HepG2 (cell line): ENCODE measurements around the gene DCUN1D3. TPM values are rescaled to one million over a fixed set of nuclear protein-coding genes. Genes with fewer than 3 reads are reported as not detected.

ENCODE experiments used
- EHMT2 ChIP-seq: fragments of 200-600 bp; sonication (generic); IDR thresholded peaks from 2 replicates; pipeline ENCODE4 v1.7.0; 2017; ENCODE audit warnings: antibody characterized with exemption, low read depth, low read length, borderline replicate concordance
- FOXA1 ChIP-seq, 2 experiments: fragments of 450-650 bp in 1 of 2; sonication (generic) in 1 of 2; formaldehyde crosslinking in 1 of 2; IDR thresholded peaks; 2 replicates each; pipeline versions ENCODE4 v1.4.0 to v1.6.1; 2016 to 2020; ENCODE audit warnings: missing genetic modification reagents in 1 of 2
- FOXA3 ChIP-seq: IDR thresholded peaks from 2 replicates; pipeline ENCODE4 v1.6.1; 2016; ENCODE audit warnings: missing genetic modification reagents, missing compliant biosample characterization
- GPN1 ChIP-seq: sonication (generic); formaldehyde crosslinking; IDR thresholded peaks from 2 replicates; pipeline ENCODE4 v1.5.1; 2020; ENCODE audit warnings: missing genetic modification reagents, borderline replicate concordance
- HNF4A ChIP-seq: sonication (generic); formaldehyde crosslinking; IDR thresholded peaks from 2 replicates; pipeline ENCODE4 v1.4.0; 2020; ENCODE audit warnings: missing genetic modification reagents
- MIXL1 ChIP-seq: IDR thresholded peaks from 2 replicates; pipeline ENCODE4 v1.6.1; 2016
- NFE2 ChIP-seq: sonication (generic); formaldehyde crosslinking; IDR thresholded peaks from 2 replicates; pipeline ENCODE4 v1.4.0; 2020; ENCODE audit warnings: missing genetic modification reagents
- RBFOX2 ChIP-seq: fragments of 200-400 bp; formaldehyde crosslinking; IDR thresholded peaks from 2 replicates; pipeline ENCODE4 v1.6.1; 2017; ENCODE audit warnings: low read depth, mild to moderate bottlenecking, low read length
- RBM22 ChIP-seq: fragments of 200-400 bp; formaldehyde crosslinking; optimal IDR thresholded peaks from 2 replicates; pipeline ENCODE3; 2017; ENCODE audit warnings: mild to moderate bottlenecking, low read length, moderate library complexity
- ZMYM3 ChIP-seq: sonication (generic); formaldehyde crosslinking; IDR thresholded peaks from 2 replicates; pipeline ENCODE4 v1.5.1; 2020; ENCODE audit warnings: mild to moderate bottlenecking, missing genetic modification reagents
- ZNF143 ChIP-seq: sonication (generic); formaldehyde crosslinking; IDR thresholded peaks from 2 replicates; pipeline ENCODE4 v1.4.0; 2020; ENCODE audit warnings: missing genetic modification reagents
- ZNF207 ChIP-seq: fragments of 450-650 bp; IDR thresholded peaks from 2 replicates; pipeline ENCODE4 v1.6.1; 2016; ENCODE audit warnings: antibody characterized with exemption, borderline replicate concordance
- ZNF432 ChIP-seq: sonication (generic); formaldehyde crosslinking; IDR thresholded peaks from 2 replicates; pipeline ENCODE4 v1.5.0; 2020; ENCODE audit warnings: missing genetic modification reagents, mild to moderate bottlenecking, borderline replicate concordance
- ZNF460 ChIP-seq: sonication (generic); formaldehyde crosslinking; IDR thresholded peaks from 2 replicates; pipeline ENCODE4 v1.5.1; 2020; ENCODE audit warnings: missing genetic modification reagents, mild to moderate bottlenecking, borderline replicate concordance
- ZNF558 ChIP-seq: sonication (generic); formaldehyde crosslinking; IDR thresholded peaks from 2 replicates; pipeline ENCODE4 v1.9.0; 2022; ENCODE audit warnings: mild to moderate bottlenecking, missing genetic modification reagents, borderline replicate concordance
- ZNF790 ChIP-seq: sonication (generic); formaldehyde crosslinking; IDR thresholded peaks from 2 replicates; pipeline ENCODE4 v1.8.0; 2022; ENCODE audit warnings: missing genetic modification reagents, mild to moderate bottlenecking, borderline replicate concordance
- polyA plus RNA-seq, 8 experiments: library from polyadenylated mRNA; depleted of rRNA in 3 of 8; stranded (reverse) in 7 of 8; unstranded in 1 of 8; fragments of >200 nt; fragmentation: Illumina TruSeq in 4 of 8; extraction: Trizol in 4 of 8; gene quantifications; 2 replicates each; pipeline versions ENCODE4 v1.2.1 to v1.2.3, GENCODE V29; 2011 to 2016; ENCODE audit warnings: low read depth in 4 of 8, missing spikeins in 1 of 8, mixed read lengths in 1 of 8; ENCODE audit not compliant: insufficient read depth in 1 of 8
- total RNA-seq, 5 experiments: library from RNA; depleted of rRNA; stranded (reverse); fragments of >200 nt; fragmentation: Illumina TruSeq; extraction: Trizol; gene quantifications; 2 replicates each; pipeline ENCODE4 v1.2.3, GENCODE V29; 2016; ENCODE audit warnings: low read depth in 1 of 5
- TF ChIP-seq, protein P1 (sequence below): IDR thresholded peaks from 2 replicates; pipeline ENCODE4 v1.6.1; 2012; ENCODE audit warnings: low read depth, low read length, improper control_type of control experiment
- TF ChIP-seq, protein P2 (sequence below): sonication (generic); formaldehyde crosslinking; IDR thresholded peaks from 2 replicates; pipeline ENCODE4 v1.5.0; 2020; ENCODE audit warnings: missing genetic modification reagents
- TF ChIP-seq, protein P3 (sequence below): sonication (generic); formaldehyde crosslinking; IDR thresholded peaks from 2 replicates; pipeline ENCODE4 v1.5.1; 2020; ENCODE audit warnings: missing genetic modification reagents, mild to moderate bottlenecking, borderline replicate concordance
- TF ChIP-seq, protein P4 (sequence below): sonication (generic); formaldehyde crosslinking; IDR thresholded peaks from 2 replicates; pipeline ENCODE4 v1.8.1; 2022; ENCODE audit warnings: low read depth, mild to moderate bottlenecking, missing genetic modification reagents

Gene DCUN1D3
- total and polyA plus RNA-seq, 2 of the 13 experiments (the other 11 are each of a cell fraction or from before 2014, with no cell fraction given) = 5.0 to 19.3 TPM

DNA sequence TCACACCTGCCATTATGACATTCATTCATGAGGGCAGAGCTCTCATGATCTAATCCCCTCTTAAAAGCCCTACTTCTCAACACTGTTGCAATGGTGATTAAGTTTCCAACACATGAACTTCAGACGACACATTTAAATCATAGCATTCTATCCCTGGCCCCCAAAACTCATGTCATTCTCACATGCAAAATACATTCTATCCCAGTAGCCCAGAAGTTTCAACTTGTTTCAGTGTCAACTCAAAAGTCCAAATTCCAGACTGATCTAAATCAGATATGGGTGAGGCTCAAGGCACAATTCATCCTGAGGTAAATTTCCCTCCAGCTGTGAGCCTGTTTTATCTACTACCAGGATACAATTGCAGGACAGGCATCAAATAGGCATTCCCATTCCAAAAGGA lies 25.6 kb upstream of the DCUN1D3 start (continued):
- TF ChIP-seq ZNF207 (no peak), ZMYM3 (0 out of 2 replicates have a peak, but pooled peaks have one; percentile 7), ZNF432 (CRISPR knock-in tag) (no peak), EHMT2 (0 out of 2 replicates have a peak, but pooled peaks have one; percentile 39), RBFOX2 (no peak), NFE2 (CRISPR knock-in tag) (no peak), ZNF460 (CRISPR knock-in tag) (0 out of 2 replicates have a peak, but pooled peaks have one; percentile 9), FOXA1 (IDR thresholded peaks at IDR 0.05) (no peak), FOXA1 (CRISPR knock-in tag; IDR thresholded peaks at IDR 0.05) (0 out of 2 replicates have a peak, but pooled peaks have one; percentile 19), GPN1 (CRISPR knock-in tag) (no peak), RBM22 (peak; percentile 51), HNF4A (CRISPR knock-in tag) (peak; percentile 74), MIXL1 (CRISPR knock-in tag) (0 out of 2 replicates have a peak, but pooled peaks have one; percentile 36), ZNF143 (no peak), ZNF790 (CRISPR knock-in tag) (no peak), ZNF558 (CRISPR knock-in tag) (no peak), FOXA3 (CRISPR knock-in tag) (peak; percentile 31; the same call in 1 of the 2 replicates)
- TF ChIP-seq, protein P1, sequence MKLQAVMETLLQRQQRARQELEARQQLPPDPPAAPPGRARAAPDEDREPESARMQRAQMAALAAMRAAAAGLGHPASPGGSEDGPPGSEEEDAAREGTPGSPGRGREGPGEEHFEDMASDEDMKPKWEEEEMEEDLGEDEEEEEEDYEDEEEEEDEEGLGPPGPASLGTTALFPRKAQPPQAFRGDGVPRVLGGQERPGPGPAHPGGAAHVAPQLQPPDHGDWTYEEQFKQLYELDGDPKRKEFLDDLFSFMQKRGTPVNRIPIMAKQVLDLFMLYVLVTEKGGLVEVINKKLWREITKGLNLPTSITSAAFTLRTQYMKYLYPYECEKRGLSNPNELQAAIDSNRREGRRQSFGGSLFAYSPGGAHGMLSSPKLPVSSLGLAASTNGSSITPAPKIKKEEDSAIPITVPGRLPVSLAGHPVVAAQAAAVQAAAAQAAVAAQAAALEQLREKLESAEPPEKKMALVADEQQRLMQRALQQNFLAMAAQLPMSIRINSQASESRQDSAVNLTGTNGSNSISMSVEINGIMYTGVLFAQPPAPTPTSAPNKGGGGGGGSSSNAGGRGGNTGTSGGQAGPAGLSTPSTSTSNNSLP = 0 out of 2 replicates have a peak, but pooled peaks have one; percentile 20
- TF ChIP-seq, protein P2, sequence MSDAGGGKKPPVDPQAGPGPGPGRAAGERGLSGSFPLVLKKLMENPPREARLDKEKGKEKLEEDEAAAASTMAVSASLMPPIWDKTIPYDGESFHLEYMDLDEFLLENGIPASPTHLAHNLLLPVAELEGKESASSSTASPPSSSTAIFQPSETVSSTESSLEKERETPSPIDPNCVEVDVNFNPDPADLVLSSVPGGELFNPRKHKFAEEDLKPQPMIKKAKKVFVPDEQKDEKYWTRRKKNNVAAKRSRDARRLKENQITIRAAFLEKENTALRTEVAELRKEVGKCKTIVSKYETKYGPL (CRISPR knock-in tag) = no peak
- TF ChIP-seq, protein P3, sequence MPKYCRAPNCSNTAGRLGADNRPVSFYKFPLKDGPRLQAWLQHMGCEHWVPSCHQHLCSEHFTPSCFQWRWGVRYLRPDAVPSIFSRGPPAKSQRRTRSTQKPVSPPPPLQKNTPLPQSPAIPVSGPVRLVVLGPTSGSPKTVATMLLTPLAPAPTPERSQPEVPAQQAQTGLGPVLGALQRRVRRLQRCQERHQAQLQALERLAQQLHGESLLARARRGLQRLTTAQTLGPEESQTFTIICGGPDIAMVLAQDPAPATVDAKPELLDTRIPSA (CRISPR knock-in tag) = no peak
- TF ChIP-seq, protein P4, sequence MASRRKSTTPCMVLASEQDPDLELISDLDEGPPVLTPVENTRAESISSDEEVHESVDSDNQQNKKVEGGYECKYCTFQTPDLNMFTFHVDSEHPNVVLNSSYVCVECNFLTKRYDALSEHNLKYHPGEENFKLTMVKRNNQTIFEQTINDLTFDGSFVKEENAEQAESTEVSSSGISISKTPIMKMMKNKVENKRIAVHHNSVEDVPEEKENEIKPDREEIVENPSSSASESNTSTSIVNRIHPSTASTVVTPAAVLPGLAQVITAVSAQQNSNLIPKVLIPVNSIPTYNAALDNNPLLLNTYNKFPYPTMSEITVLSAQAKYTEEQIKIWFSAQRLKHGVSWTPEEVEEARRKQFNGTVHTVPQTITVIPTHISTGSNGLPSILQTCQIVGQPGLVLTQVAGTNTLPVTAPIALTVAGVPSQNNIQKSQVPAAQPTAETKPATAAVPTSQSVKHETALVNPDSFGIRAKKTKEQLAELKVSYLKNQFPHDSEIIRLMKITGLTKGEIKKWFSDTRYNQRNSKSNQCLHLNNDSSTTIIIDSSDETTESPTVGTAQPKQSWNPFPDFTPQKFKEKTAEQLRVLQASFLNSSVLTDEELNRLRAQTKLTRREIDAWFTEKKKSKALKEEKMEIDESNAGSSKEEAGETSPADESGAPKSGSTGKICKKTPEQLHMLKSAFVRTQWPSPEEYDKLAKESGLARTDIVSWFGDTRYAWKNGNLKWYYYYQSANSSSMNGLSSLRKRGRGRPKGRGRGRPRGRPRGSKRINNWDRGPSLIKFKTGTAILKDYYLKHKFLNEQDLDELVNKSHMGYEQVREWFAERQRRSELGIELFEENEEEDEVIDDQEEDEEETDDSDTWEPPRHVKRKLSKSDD = no peak
- TF ChIP-seq, all 625 proteins: peak for 21
